Neuronal stem cell (in vitro differentiated cells): ENCODE data around the gene FAM161A.
A peak's percentile ranks its signal among the peaks of the same experiment; 100 is the strongest.

ENCODE experiments used
- DNase-seq: peaks from one replicate; pipeline ENCODE4 v3.0.0-alpha.2; 2013; ENCODE audit warnings: low spot score
- H2AFZ ChIP-seq: one replicate; pipeline ENCODE4 v1.6.1; 2013; ENCODE audit warnings: mild to moderate bottlenecking, low read length, inconsistent platforms
- H2AK5ac ChIP-seq: 2 replicates; pipeline ENCODE4 v1.6.1; 2013; ENCODE audit warnings: low read depth, mild to moderate bottlenecking, inconsistent platforms, low read length, moderate library complexity, mixed read lengths
- H2BK120ac ChIP-seq: 2 replicates; pipeline ENCODE4 v1.6.1; 2013; ENCODE audit warnings: low read depth, mild to moderate bottlenecking, inconsistent platforms, low read length, moderate library complexity, mixed read lengths
- H2BK12ac ChIP-seq: one replicate; pipeline ENCODE4 v1.6.1; 2013; ENCODE audit warnings: low read length, inconsistent platforms
- H2BK15ac ChIP-seq: 2 replicates; pipeline ENCODE4 v1.6.1; 2013; ENCODE audit warnings: mild to moderate bottlenecking, low read length, inconsistent platforms, mixed read lengths
- H2BK5ac ChIP-seq: one replicate; pipeline ENCODE4 v1.6.1; 2013; ENCODE audit warnings: inconsistent platforms, mild to moderate bottlenecking, low read length, moderate library complexity
- H3K14ac ChIP-seq: one replicate; pipeline ENCODE4 v1.6.1; 2013; ENCODE audit warnings: low read length, inconsistent platforms
- H3K18ac ChIP-seq: 2 replicates; pipeline ENCODE4 v1.6.1; 2013; ENCODE audit warnings: low read length, inconsistent platforms
- H3K23ac ChIP-seq: 2 replicates; pipeline ENCODE4 v1.6.1; 2013; ENCODE audit warnings: low read depth, mild to moderate bottlenecking, mixed read lengths, low read length, inconsistent platforms; ENCODE audit not compliant: poor library complexity
- H3K27ac ChIP-seq: replicated peaks from 3 replicates; pipeline ENCODE4 v1.5.1; 2013; ENCODE audit warnings: low read length, inconsistent platforms
- H3K27me3 ChIP-seq, 3 experiments: 2 replicates each; pipeline ENCODE4 v1.6.1; 2013; ENCODE audit warnings: low read length in 3 of 3, mild to moderate bottlenecking in 2 of 3, inconsistent platforms in 1 of 3, low read depth in 1 of 3, mixed read lengths in 1 of 3, moderate library complexity in 1 of 3; ENCODE audit not compliant: control insufficient read depth in 3 of 3, insufficient read depth in 3 of 3
- H3K36me3 ChIP-seq, 2 donors: replicated peaks in 1 of 2; 2 replicates each; pipeline ENCODE4 v1.6.1; 2013; ENCODE audit warnings: low read length in 2 of 2; ENCODE audit not compliant: control insufficient read depth in 2 of 2, insufficient read depth in 2 of 2
- H3K4ac ChIP-seq: 2 replicates; pipeline ENCODE4 v1.6.1; 2013; ENCODE audit warnings: inconsistent platforms, mild to moderate bottlenecking, low read length, moderate library complexity
- H3K4me1 ChIP-seq, 2 donors: 1 replicate in 1 of 2; 2 replicates in 1 of 2; pipeline ENCODE4 v1.6.1; 2013; ENCODE audit warnings: low read length in 2 of 2, low read depth in 1 of 2; ENCODE audit not compliant: control insufficient read depth in 2 of 2, insufficient read depth in 1 of 2
- H3K4me2 ChIP-seq: one replicate; pipeline ENCODE4 v1.6.1; 2013; ENCODE audit warnings: mild to moderate bottlenecking, low read length, inconsistent platforms; ENCODE audit not compliant: insufficient read depth, poor library complexity, severe bottlenecking
- H3K4me3 ChIP-seq, 2 donors: 2 replicates each; pipeline ENCODE4 v1.5.1; 2013; ENCODE audit warnings: low read length in 2 of 2, mild to moderate bottlenecking in 2 of 2, inconsistent platforms in 1 of 2, moderate library complexity in 1 of 2
- H3K79me1 ChIP-seq: one replicate; pipeline ENCODE4 v1.6.1; 2013; ENCODE audit warnings: low read depth, mild to moderate bottlenecking, inconsistent platforms, low read length, moderate library complexity
- H3K9ac ChIP-seq: one replicate; pipeline ENCODE4 v1.6.1; 2013; ENCODE audit warnings: mild to moderate bottlenecking, low read depth, low read length, inconsistent platforms; ENCODE audit not compliant: poor library complexity
- H3K9me3 ChIP-seq, 2 donors: replicated peaks in 1 of 2; 2 replicates each; pipeline versions ENCODE3 to v1.6.1; 2013; ENCODE audit warnings: low read length in 2 of 2, mild to moderate bottlenecking in 2 of 2, inconsistent platforms in 1 of 2, low read depth in 1 of 2, mixed read lengths in 1 of 2, moderate library complexity in 1 of 2; ENCODE audit not compliant: control insufficient read depth in 2 of 2, insufficient read depth in 1 of 2
- H4K8ac ChIP-seq: one replicate; pipeline ENCODE4 v1.6.1; 2013; ENCODE audit warnings: low read depth, mild to moderate bottlenecking, inconsistent platforms, low read length, moderate library complexity
- H4K91ac ChIP-seq: one replicate; pipeline ENCODE4 v1.6.1; 2013; ENCODE audit warnings: low read length, low read depth, mild to moderate bottlenecking, inconsistent platforms; ENCODE audit not compliant: poor library complexity
- WGBS, 2 donors: extraction: QIAGEN DNeasy Blood & Tissue Kit; methylation state at CpG; one replicate each; pipeline ENCODE4 v1.1.7; 2013; ENCODE audit warnings: missing lambda C conversion rate in 2 of 2, mixed read lengths in 1 of 2; ENCODE audit not compliant: insufficient read length in 2 of 2, insufficient replicate concordance in 1 of 2; ENCODE audit errors: extremely low coverage in 2 of 2; 5-methylcytosine and 5-hydroxymethylcytosine counted together

Gene FAM161A

DNA sequence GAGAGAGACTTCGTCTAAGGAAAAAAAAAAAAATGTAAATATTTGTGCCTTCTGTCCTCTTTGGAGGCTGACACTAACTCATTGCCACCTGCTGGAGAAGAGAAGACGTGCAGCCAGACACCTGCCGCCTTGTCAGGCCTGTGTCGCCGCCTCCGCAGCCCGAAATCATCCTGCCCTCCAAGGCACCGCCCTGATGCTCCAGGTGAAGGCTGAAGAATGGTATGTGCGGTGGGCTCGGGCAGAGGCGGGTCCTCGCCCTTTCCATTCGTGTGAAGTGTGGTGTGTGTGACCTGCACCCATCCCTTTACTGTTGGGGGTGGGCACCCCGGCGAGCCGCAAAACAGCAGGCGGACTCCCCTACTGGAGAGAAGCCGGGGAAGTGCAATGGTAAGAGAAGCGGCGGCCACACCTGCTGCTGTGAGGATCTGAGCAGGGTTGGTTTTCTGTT is 60.4 kb downstream of the FAM161A start:
- Histone ChIP-seq H3K9me3 (no peaks in the 10 kb centered on the region), H3K36me3 (no peaks in the 10 kb centered on the region), H4K8ac (no peak overlapping the region), H3K4me3 (peak overlapping the region in 1 of 2 donors; percentile 51), H3K27ac (no peak overlapping the region), H2BK5ac (no peak overlapping the region), H3K4me1 (peaks cover 0 to 3% of the 10 kb centered on the region in 2 donors), H2BK120ac (no peak overlapping the region), H3K27me3 (peaks cover 0 to 2% (median 0%) of the 10 kb centered on the region in 3 experiments), H2BK12ac (no peak overlapping the region), H3K18ac (no peak overlapping the region), H4K91ac (no peak overlapping the region), H2AK5ac (no peak overlapping the region), H3K4me2 (peak overlapping the region; percentile 59), H3K9ac (no peak overlapping the region), H3K4ac (no peak overlapping the region), H2BK15ac (no peak overlapping the region), H3K23ac (no peak overlapping the region), H2AFZ (peak overlapping the region; percentile 66), H3K14ac (no peak overlapping the region), H3K79me1 (no peaks in the 10 kb centered on the region)
- DNase-seq: peak; percentile 58
- WGBS, 2 donors: no CpG with 5 or more reads among the region's 20 CpGs

DNA sequence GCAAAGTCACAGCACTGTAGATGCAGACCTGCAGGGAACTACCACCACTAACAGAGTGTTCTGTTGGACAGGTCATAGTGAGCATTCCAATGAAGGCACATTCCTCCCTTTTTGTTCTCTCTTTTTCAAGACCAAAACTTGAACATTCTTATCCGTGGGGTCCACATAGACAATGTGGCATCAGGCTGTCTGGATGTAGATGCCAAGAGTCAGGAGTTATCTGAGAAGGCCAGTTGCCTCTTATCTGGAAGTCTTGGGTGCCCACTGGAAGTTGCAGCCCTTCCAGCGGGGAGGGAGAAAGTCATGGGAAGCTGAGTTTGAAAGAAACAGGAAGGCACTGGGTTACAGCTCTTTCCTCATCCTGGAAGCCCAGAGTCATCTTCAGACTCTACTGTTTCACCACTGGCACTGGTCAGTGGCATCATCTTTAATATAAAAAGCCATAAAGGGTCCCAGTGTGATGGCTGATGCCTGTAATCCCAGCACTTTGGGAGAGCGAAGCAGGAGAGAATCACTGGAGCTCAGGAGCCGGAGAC is 61.4 kb downstream of the FAM161A start:
- H2BK15ac ChIP-seq: no peak overlapping the region
- H2BK120ac ChIP-seq: no peak overlapping the region
- no peak overlapping the region for H3K4me2 ChIP-seq
- no peak overlapping the region for H3K14ac ChIP-seq
- no peak overlapping the region for H3K9ac ChIP-seq
- H4K8ac ChIP-seq: no peak overlapping the region
- H3K18ac ChIP-seq: no peak overlapping the region
- H3K79me1 ChIP-seq: no peaks in the 10 kb centered on the region
- no peak overlapping the region for H2BK5ac ChIP-seq
- whole genome bisulfite sequencing, 2 donors: no CpG with 5 or more reads among the region's 4 CpGs
- no peak for DNase-seq
- no peak overlapping the region for H3K4ac ChIP-seq
- H2AK5ac ChIP-seq: no peak overlapping the region
- H3K9me3 ChIP-seq: no peaks in the 10 kb centered on the region
- H2BK12ac ChIP-seq: no peak overlapping the region
- no peaks in the 10 kb centered on the region for H3K36me3 ChIP-seq
- H3K4me1 ChIP-seq: peaks cover 0 to 3% of the 10 kb centered on the region in 2 donors
- H3K4me3 ChIP-seq: no peak overlapping the region
- H3K23ac ChIP-seq: no peak overlapping the region
- H3K27ac ChIP-seq: no peak overlapping the region
- H2AFZ ChIP-seq: peak overlapping the region; percentile 40
- peaks cover 0 to 5% (median 2%) of the 10 kb centered on the region in 3 experiments for H3K27me3 ChIP-seq
- H4K91ac ChIP-seq: no peak overlapping the region

DNA sequence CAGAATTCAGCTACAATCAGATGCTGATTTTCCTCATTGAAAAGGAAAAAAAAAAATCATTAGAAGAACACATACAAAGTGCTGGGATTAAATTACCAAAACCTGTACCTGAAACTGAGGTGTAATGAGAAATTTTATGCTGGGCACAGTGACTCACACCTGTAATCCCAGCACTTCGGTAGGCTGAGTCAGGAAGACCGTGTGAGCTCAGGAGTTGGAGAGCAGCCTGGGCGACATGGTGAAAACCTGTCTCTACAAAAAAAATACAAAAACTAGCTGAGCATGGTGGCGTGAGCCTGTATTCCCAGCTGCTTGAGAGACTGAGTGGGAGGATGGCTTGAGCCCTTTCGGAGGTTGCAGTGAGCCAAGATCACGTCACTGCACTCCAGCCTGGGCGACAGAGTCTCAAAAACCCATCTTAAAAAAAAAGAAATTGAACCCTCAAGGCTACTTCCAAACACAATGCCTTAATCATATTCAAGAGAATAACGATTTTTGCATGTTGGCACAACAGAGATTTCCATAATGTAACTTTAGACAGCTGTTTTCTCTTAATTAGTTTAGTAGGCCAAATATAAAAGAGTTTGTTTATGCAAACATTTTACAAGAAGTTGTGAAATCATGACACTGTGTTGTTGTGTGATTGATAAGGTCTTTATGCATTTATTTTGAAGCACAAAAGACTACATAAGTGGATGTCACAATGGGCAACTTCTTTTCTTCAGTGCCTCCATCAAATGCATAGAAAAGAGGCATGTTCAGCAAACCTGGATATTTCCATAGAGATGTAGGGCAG is 63.9 kb downstream of the FAM161A start:
- Histone ChIP-seq H4K91ac (no peak overlapping the region), H3K27me3 (peaks cover 0 to 12% (median 2%) of the 10 kb centered on the region in 3 experiments), H3K79me1 (no peaks in the 10 kb centered on the region), H2BK120ac (no peak overlapping the region), H2AK5ac (no peak overlapping the region), H3K18ac (no peak overlapping the region), H3K4me2 (no peak overlapping the region), H3K36me3 (no peaks in the 10 kb centered on the region), H3K9ac (no peak overlapping the region), H3K9me3 (no peaks in the 10 kb centered on the region), H3K4me1 (peaks cover 2 to 3% of the 10 kb centered on the region in 2 donors), H2BK5ac (no peak overlapping the region), H3K14ac (no peak overlapping the region), H4K8ac (no peak overlapping the region), H3K4me3 (no peak overlapping the region), H3K4ac (no peak overlapping the region), H2BK15ac (no peak overlapping the region), H3K27ac (no peak overlapping the region), H2BK12ac (no peak overlapping the region), H3K23ac (no peak overlapping the region), H2AFZ (no peak overlapping the region)
- no peak for DNase-seq
- no CpG with 5 or more reads among the region's 8 CpGs for WGBS, 2 donors

DNA sequence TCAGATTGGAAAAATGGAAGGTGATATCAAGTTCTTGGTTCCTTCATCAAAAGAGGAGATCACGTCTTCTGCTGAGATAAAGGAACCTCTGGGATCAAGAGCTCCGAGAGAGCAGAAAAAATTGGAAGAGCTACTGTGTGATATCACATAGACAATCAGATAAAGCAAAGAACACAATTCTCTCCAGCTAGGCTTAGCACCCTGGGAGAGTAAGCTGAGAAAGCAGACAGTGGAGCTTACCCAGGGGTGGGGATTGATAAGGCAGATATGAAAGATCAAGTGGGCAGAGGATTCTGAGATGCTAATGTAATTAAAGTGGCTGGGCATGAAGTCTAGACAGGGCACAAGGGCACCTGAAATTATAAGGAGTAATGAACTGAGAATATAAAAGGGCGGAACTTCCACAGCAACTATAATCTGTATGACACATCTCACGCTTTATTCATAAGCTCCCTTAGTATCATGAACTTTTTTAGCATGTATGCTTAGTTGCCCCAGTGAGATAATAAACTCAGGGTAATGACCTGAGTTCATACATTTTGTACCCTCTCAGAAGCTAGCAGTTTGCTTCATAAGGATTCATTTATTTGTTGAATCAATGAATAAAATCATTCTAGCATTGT is 65.8 kb downstream of the FAM161A start:
- Histone ChIP-seq H3K9ac (no peak overlapping the region), H2AFZ (no peak overlapping the region), H3K4me1 (peaks cover 2 to 3% of the 10 kb centered on the region in 2 donors), H2BK15ac (no peak overlapping the region), H3K9me3 (no peaks in the 10 kb centered on the region), H3K4ac (no peak overlapping the region), H3K27me3 (peaks cover 0 to 12% (median 2%) of the 10 kb centered on the region in 3 experiments), H3K14ac (no peak overlapping the region), H2BK12ac (no peak overlapping the region), H2BK5ac (no peak overlapping the region), H3K18ac (no peak overlapping the region), H3K79me1 (no peaks in the 10 kb centered on the region), H3K27ac (no peak overlapping the region), H4K91ac (no peak overlapping the region), H2AK5ac (no peak overlapping the region), H3K4me2 (no peak overlapping the region), H3K4me3 (no peak overlapping the region), H3K36me3 (no peaks in the 10 kb centered on the region), H4K8ac (no peak overlapping the region), H2BK120ac (no peak overlapping the region), H3K23ac (no peak overlapping the region)
- no CpG with 5 or more reads among the region's 4 CpGs for WGBS, 2 donors
- no peak for DNase-seq
